ENCODE measurements around the gene RHPN2. TPM values are rescaled to one million over a fixed set of nuclear protein-coding genes. Genes with fewer than 3 reads are reported as not detected.

RHPN2 gene
- not detected for total RNA-seq

DNA sequence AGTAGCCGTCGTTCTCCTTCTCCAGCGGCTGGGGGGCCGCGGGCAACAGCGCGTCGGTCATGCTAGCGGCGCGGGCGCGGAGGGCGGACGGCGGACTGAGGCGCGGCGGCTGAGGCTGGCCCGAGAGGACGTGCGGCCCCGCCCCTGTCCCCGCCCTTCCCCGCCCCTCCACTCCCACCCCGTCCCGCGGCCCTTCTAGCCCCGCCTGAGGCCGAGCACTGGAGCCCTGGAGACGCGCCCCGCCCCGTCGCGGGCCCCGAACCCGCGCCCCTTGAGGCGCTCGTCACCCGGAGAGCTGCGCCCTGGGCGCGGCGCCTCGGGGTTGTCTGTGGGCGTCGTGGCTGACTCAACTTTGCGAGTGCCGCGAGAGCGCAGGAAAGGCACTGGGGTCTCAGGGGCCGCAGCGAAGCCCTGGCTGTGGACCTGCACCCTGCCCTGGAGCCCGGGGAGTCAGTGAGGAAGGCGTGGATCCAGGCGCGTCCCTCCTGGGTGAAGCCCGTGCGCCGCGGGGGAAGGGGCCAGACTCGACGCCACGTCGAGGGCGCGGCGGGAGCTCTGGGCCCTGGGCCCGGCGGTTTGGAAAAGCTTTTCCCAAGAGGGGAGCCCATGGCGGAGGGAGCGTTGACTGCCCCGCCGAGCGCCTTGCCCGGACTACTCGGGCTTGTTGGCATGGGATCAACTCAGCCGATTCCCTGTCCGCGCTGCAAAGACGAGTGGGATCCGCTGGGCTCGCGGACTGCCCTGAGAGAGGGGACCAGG, at the start of gene RHPN2:
RHPN2 (minus strand) TSS at position 97 of the 759 bp plus-strand sequence; CDS start at position 61, 36 bp downstream.
- intact Hi-C loops (cut with DNase I), result no loop called here
- H3K27ac ChIP-seq, result no peak within 1 kb of the TSS
- H3K27me3 ChIP-seq, result peaks cover 11% of the 10 kb centered on the region
- H3K4me1 ChIP-seq, result no peaks in the 10 kb centered on the region
- no peaks in the 10 kb centered on the region for H3K9me3 ChIP-seq
- no peaks in the 10 kb centered on the region for H3K36me3 ChIP-seq
- DNase-seq (ENCODE audit: low spot score in 2 of 2), result no peak
- TF ChIP-seq, protein P1, sequence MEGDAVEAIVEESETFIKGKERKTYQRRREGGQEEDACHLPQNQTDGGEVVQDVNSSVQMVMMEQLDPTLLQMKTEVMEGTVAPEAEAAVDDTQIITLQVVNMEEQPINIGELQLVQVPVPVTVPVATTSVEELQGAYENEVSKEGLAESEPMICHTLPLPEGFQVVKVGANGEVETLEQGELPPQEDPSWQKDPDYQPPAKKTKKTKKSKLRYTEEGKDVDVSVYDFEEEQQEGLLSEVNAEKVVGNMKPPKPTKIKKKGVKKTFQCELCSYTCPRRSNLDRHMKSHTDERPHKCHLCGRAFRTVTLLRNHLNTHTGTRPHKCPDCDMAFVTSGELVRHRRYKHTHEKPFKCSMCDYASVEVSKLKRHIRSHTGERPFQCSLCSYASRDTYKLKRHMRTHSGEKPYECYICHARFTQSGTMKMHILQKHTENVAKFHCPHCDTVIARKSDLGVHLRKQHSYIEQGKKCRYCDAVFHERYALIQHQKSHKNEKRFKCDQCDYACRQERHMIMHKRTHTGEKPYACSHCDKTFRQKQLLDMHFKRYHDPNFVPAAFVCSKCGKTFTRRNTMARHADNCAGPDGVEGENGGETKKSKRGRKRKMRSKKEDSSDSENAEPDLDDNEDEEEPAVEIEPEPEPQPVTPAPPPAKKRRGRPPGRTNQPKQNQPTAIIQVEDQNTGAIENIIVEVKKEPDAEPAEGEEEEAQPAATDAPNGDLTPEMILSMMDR (IDR thresholded peaks at IDR 0.05), result no peak
- peak within 1 kb of the TSS; percentile 57 to 73 for H3K4me3 ChIP-seq

DNA sequence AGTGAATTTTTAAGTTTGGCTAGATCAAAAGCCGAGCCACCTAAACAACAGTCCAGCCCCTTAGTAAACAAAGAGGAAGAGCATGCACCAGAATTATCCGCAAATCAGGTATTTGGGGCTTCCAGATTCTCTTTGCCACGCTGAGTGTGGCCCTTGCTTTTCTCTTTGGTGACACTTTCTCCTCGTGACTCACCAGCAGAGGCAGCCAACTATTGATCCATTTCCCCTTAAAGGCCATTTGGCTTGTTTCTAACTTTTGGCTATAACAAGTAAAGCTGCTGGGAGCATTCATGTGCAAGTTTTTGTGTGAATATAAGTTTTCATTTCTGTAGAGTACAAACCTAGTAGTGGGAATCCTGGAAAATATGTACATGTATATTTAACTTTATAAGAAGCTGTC, 49.6 kb upstream of the RHPN2 start:
- TF ChIP-seq, protein P1 (IDR thresholded peaks at IDR 0.05), result no peak

DNA sequence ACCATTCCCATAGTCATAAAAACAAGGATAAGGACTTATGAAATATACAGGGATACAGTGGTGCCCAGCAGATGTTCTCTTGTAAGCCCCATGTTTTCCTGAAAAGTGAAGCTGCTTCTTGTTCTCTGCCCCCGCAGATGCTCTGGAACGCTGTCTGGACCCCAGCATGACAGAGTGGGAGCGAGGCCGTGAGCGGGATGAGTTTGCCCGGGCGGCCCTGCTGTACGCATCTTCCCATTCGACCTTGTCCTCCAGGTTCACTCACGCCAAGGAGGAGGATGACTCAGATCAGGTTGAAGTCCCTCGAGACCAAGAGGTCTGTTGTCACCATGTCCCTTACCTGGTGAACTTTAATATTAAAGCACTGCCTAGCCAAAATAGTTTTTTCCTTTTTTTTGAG, 46.9 kb upstream of the RHPN2 start:
- H3K36me3 ChIP-seq, result peaks cover 68 to 84% of the 10 kb centered on the region in 2 donors
- H3K27me3 ChIP-seq, result no peaks in the 10 kb centered on the region
- H3K4me1 ChIP-seq, result no peaks in the 10 kb centered on the region
- H3K4me3 ChIP-seq, result no peak overlapping the region
- intact Hi-C loops (cut with DNase I), result no loop called here
- TF ChIP-seq, protein P1 (IDR thresholded peaks at IDR 0.05), result no peak
- no peaks in the 10 kb centered on the region for H3K9me3 ChIP-seq
- H3K27ac ChIP-seq, result no peak overlapping the region
- no peak for DNase-seq (ENCODE audit: low spot score in 2 of 2)

More for the DNA sequence above, 49.6 kb upstream of the RHPN2 start:
- H3K36me3 ChIP-seq, result peaks cover 68 to 83% of the 10 kb centered on the region in 2 donors
- H3K27ac ChIP-seq, result no peak overlapping the region
- no peaks in the 10 kb centered on the region for H3K4me1 ChIP-seq
- H3K27me3 ChIP-seq, result no peaks in the 10 kb centered on the region
- DNase-seq (ENCODE audit: low spot score in 2 of 2), result no peak
- H3K4me3 ChIP-seq, result no peak overlapping the region
- no peaks in the 10 kb centered on the region for H3K9me3 ChIP-seq
- intact Hi-C loops (cut with DNase I), result no loop called here

DNA sequence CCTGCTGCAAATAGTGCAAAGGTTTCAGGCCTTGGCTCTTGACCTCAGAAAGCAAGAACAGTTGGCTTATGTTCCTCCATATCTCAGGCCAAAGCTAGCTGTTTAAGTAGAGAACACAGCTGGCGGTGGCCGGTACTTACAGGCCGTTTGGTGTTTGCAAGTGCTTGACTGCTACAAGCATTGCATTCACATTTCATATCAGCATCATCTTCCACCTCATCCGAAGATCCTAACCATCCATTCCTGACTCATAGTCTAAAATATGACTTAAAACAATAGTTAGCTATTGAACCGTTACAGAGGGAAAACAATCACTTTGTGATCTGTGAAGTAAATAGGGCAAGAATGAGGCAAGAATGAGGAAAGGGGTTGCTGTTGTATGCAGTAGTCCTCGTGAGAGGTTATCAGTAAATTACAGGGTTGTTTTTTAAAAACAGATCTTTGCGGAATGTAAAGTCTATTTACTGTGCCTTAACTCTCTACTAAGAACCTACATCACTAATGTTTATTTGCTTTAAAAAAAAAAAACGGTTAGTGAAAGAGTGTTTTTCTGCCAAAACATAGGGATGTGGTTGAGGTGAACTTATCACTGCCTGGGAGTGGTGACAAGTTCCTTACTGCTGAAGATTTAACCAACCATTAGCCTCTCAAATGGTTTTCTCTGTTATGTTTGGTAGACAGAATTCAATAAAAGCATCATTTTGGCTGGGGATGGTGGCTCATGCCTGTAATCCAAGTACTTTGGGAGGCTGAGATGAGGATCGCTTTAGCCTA, 45.6 kb upstream of the RHPN2 start:
- intact Hi-C loops (cut with DNase I), result no loop called here
- no peaks in the 10 kb centered on the region for H3K27me3 ChIP-seq
- no peaks in the 10 kb centered on the region for H3K9me3 ChIP-seq
- no peak for DNase-seq (ENCODE audit: low spot score in 2 of 2)
- no peak overlapping the region for H3K4me3 ChIP-seq
- no peaks in the 10 kb centered on the region for H3K4me1 ChIP-seq
- TF ChIP-seq, protein P1 (IDR thresholded peaks at IDR 0.05), result no peak
- H3K36me3 ChIP-seq, result peaks cover 68 to 76% of the 10 kb centered on the region in 2 donors
- H3K27ac ChIP-seq, result no peak overlapping the region

DNA sequence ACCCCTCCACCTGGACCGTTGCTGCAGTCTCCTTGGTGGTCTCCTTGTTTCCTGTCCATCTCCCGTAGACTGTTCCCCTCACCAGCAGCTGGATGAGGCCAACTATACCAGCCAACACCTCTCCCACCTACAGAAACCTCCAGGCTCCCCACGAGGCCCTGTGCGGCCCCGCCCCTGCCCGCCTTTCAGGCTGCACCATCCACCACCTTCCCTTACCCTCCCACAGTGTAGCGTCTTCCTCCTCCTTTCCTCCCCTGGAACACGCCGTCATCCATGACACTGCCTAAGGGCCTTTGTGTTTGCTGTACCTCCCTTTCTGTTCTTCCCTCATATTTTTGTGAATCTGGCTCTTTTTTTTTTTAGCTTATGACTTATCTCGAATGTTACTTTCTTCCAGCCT, 43.5 kb upstream of the RHPN2 start:
- H3K4me3 ChIP-seq, result no peak overlapping the region
- no peak for DNase-seq (ENCODE audit: low spot score in 2 of 2)
- H3K4me1 ChIP-seq, result no peaks in the 10 kb centered on the region
- no peaks in the 10 kb centered on the region for H3K9me3 ChIP-seq
- TF ChIP-seq, protein P1 (IDR thresholded peaks at IDR 0.05), result no peak
- intact Hi-C loops (cut with DNase I), result no loop called here
- H3K36me3 ChIP-seq, result peaks cover 65 to 78% of the 10 kb centered on the region in 2 donors
- H3K27ac ChIP-seq, result no peak overlapping the region
- no peaks in the 10 kb centered on the region for H3K27me3 ChIP-seq
